Gastroesophageal sphincter (tissue), 4 donors: ENCODE data around the gene TPM4. TPM values are rescaled to one million over a fixed set of nuclear protein-coding genes. Genes with fewer than 3 reads are reported as not detected.

Experiments used
- ATAC-seq: fragments of 150-250 bp; one replicate; pipeline ENCODE4 v1.9.1; 2016; ENCODE audit warnings: mild to moderate bottlenecking, moderate library complexity
- H3K27ac ChIP-seq, 4 donors: fragments of 200-600 bp; sonication (generic) in 3 of 4; 1 replicate in 3 of 4; 2 replicates in 1 of 4; pipeline ENCODE4 v1.5.1; 2016 to 2019
- H3K27me3 ChIP-seq: fragments of 200-600 bp; sonication (generic); one replicate; pipeline ENCODE4 v1.5.1; 2019
- H3K36me3 ChIP-seq, 2 donors: fragments of 200-600 bp; sonication (generic); one replicate each; pipeline ENCODE4 v1.5.1; 2019; ENCODE audit warnings: control low read depth in 1 of 2
- H3K4me1 ChIP-seq, 3 donors: fragments of 200-600 bp; sonication (generic); 1 replicate in 2 of 3; 2 replicates in 1 of 3; pipeline ENCODE4 v1.5.1; 2016 to 2019; ENCODE audit warnings: control low read depth in 2 of 3
- H3K4me3 ChIP-seq, 2 donors: fragments of 200-600 bp; sonication (generic); one replicate each; pipeline ENCODE4 v1.5.1; 2019; ENCODE audit warnings: mild to moderate bottlenecking in 1 of 2, moderate library complexity in 1 of 2
- H3K9me3 ChIP-seq, 3 donors: fragments of 200-600 bp; sonication (generic); one replicate each; pipeline ENCODE4 v1.5.1; 2017 to 2019; ENCODE audit warnings: control low read depth in 2 of 3
- CTCF ChIP-seq, 4 experiments: fragments of 200-600 bp in 2 of 4; fragments of 450-650 bp in 2 of 4; sonication (generic) in 1 of 4; IDR thresholded peaks; one replicate each; pipeline ENCODE4 v1.5.1; 2017 to 2019; ENCODE audit warnings: antibody characterized with exemption in 4 of 4, mild to moderate bottlenecking in 2 of 4, moderate library complexity in 2 of 4
- EP300 ChIP-seq: sonication (generic); formaldehyde crosslinking; IDR thresholded peaks from one replicate; pipeline ENCODE4 v1.6.1; 2017; ENCODE audit warnings: antibody characterized with exemption, mild to moderate bottlenecking
- POLR2A ChIP-seq, 2 donors: fragments of 450-650 bp; IDR thresholded peaks; one replicate each; pipeline ENCODE4 v1.6.1; 2017; ENCODE audit warnings: antibody characterized with exemption in 2 of 2, mild to moderate bottlenecking in 2 of 2, moderate library complexity in 1 of 2
- POLR2AphosphoS5 ChIP-seq: sonication (generic); formaldehyde crosslinking; IDR thresholded peaks from one replicate; pipeline ENCODE4 v1.6.1; 2017; ENCODE audit warnings: antibody characterized with exemption
- whole genome bisulfite sequencing, 2 donors: methylation state at CpG; one replicate each; pipeline ENCODE4 v1.1.5; 2018; ENCODE audit warnings: low coverage in 1 of 2; 5-methylcytosine and 5-hydroxymethylcytosine counted together
- total RNA-seq, 4 donors: library from RNA; depleted of rRNA; stranded (reverse); fragments of >200 nt; gene quantifications; one replicate each; pipeline ENCODE4 v1.1.0, GENCODE V29; 2016

The TPM4 gene
- total RNA-seq, 4 donors from 2014 or later: 351 to 486 (median 404) TPM

DNA sequence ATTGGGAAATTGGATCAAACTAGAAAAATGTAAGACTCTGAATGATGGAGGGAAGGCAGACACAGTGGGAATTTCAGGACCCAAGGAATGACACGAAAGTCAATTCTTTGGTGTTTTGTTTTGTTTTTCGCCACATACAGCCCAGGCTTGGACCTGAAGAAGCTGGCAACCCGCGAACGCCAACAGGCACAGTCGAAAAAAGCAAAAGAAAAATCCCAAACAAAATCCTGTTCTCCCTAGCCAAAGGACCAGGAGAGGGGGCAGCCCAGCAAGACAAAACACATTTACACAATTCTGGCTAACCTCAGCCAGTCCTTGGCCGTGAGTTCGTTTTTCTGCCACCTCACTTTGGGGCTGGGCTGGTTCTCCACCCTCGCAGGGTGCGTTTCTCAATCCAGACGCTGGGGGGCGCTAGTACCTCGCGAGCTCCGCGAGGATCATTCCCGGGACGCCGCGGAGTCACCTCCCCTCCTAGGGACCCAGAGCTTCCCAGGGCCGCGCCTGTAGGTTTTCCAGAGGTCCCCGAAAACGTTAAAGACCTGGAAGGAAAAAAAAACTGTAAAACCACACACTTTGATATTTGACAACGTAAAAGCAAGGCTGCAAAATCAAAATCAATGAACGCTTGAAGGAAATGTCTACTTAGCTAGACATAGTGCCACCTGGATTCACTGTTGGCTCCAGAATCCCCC is 34.9 kb upstream of the TPM4 start:
- Histone ChIP-seq H3K36me3 (no peaks in the 10 kb centered on the region), H3K4me1 (peaks cover 0 to 14% (median 0%) of the 10 kb centered on the region in 3 donors), H3K9me3 (no peaks in the 10 kb centered on the region), H3K27ac (peak overlapping the region in 3 of 4 donors; percentile 60 to 61 (median 61)), H3K4me3 (peak overlapping the region in 1 of 2 donors; percentile 34), H3K27me3 (no peaks in the 10 kb centered on the region)
- WGBS, 2 donors: 13 to 17% methylated on average over 7 to 13 of the region's 26 CpGs
- peak; percentile 90 for ATAC-seq
- peak in 3 of 4 experiments; percentile 97 to 99 (median 99) for TF ChIP-seq CTCF (IDR thresholded peaks at IDR 0.05)
- peak; percentile 34 for TF ChIP-seq POLR2AphosphoS5
- no peak for TF ChIP-seq POLR2A (IDR thresholded peaks at IDR 0.05)

- no peak overlapping the region for H3K4me3 ChIP-seq
- peaks cover 0 to 14% (median 0%) of the 10 kb centered on the region in 3 donors for H3K4me1 ChIP-seq
- no peaks in the 10 kb centered on the region for H3K27me3 ChIP-seq
- no peaks in the 10 kb centered on the region for H3K9me3 ChIP-seq
- no peak for ATAC-seq
- 33 to 52% methylated on average over 4 to 8 of the region's 9 CpGs for whole genome bisulfite sequencing, 2 donors
- no peaks in the 10 kb centered on the region for H3K36me3 ChIP-seq
- TF ChIP-seq EP300: no peak
- no peak for TF ChIP-seq POLR2A (IDR thresholded peaks at IDR 0.05)
- no peak for TF ChIP-seq POLR2AphosphoS5
- TF ChIP-seq CTCF (IDR thresholded peaks at IDR 0.05): no peak
- peak overlapping the region in 1 of 4 donors; percentile 61 for H3K27ac ChIP-seq
Observed at GRCh38 chr19:16041991-16042386, 34.3 kb upstream of the TPM4 start.

DNA sequence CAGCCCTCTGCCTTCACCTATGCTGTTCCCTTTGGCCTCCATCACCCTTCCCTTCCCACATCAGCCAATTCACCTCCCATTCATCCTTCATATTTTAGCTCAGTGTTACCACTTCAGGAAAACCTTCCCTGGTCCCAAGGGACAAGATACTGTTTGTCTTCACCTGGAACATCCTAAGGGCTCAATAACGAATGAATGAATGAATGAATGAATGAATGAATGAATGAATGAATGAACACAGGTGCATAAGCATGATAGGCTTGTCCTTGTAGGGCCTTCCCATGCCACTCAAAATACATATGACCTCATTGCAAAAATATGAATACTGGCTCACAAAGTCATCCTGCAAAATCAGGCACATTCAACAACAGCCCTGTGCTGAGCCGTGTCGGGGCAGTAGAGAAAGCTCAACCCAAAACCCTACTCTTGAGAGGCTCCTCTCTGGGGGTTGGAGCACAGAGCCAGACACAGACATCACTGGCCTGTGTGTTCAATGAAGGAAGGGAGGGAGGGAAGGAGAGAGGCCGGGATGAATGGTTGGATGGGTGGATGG is 33.7 kb upstream of the TPM4 start:
- no peak for ATAC-seq
- peaks cover 0 to 14% (median 0%) of the 10 kb centered on the region in 3 donors for H3K4me1 ChIP-seq
- no peak for TF ChIP-seq POLR2A (IDR thresholded peaks at IDR 0.05)
- no peak overlapping the region for H3K27ac ChIP-seq
- H3K9me3 ChIP-seq: no peaks in the 10 kb centered on the region
- H3K27me3 ChIP-seq: no peaks in the 10 kb centered on the region
- H3K36me3 ChIP-seq: no peaks in the 10 kb centered on the region
- WGBS, 2 donors: 45 to 58% methylated on average over 2 of the region's 4 CpGs
- H3K4me3 ChIP-seq: no peak overlapping the region

DNA sequence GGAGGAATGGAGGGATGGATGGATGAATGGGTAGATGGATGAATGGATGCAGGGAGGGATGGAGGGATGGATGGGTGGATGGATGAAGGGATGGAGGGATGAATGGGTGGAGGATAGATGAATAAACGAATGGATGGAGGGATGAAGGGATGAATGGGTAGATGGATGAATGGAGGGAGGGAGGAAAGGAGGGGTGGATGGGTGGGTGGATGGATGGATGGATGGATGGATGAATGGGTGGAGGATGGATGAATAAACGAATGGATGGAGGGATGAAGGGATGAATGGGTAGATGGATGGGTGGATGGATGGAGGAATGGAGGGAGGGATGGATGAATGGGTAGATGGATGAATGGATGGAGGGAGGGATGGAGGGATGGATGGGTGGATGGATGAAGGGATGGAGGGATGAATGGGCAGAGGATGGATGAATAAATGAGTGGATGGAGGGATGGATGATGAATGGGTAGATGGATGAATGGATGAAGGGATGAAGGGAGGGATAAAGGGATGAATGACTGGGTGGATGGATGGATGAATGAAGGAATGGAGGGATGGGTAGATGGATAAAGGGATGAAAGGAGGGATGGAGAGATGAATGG is 33.0 kb upstream of the TPM4 start:
- Histone ChIP-seq H3K9me3 (no peaks in the 10 kb centered on the region), H3K4me3 (no peak overlapping the region), H3K36me3 (no peaks in the 10 kb centered on the region), H3K4me1 (peaks cover 0 to 14% (median 0%) of the 10 kb centered on the region in 3 donors), H3K27ac (no peak overlapping the region), H3K27me3 (no peaks in the 10 kb centered on the region)
- TF ChIP-seq POLR2A (IDR thresholded peaks at IDR 0.05) (no peak), EP300 (no peak)
- no peak for ATAC-seq
- WGBS, 2 donors: 52 to 54% methylated on average over 2 of the region's 2 CpGs

DNA sequence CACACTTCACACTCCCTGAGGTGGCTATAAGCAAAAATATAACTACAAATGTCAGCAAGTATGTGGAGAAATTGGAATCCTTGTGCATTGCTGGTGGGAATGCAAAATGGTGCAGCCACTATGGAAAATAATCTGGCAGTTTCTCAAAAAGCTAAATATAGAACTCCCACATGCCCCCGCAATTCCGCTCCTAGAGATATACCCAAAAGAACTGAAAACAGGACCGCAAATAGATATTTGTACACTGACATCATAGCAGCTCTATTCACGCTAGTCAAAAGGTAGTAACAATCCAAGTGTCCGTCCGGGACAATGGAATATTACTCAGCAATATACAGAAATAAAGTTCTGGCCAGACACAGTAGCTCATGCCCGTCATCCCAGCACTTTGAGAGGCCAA is 31.5 kb upstream of the TPM4 start:
- ATAC-seq: no peak
- H3K27me3 ChIP-seq: no peaks in the 10 kb centered on the region
- TF ChIP-seq CTCF (IDR thresholded peaks at IDR 0.05) (no peak), POLR2AphosphoS5 (no peak), POLR2A (IDR thresholded peaks at IDR 0.05) (no peak)
- no peak overlapping the region for H3K27ac ChIP-seq
- no peak overlapping the region for H3K4me3 ChIP-seq
- peaks cover 0 to 14% (median 0%) of the 10 kb centered on the region in 3 donors for H3K4me1 ChIP-seq
- H3K9me3 ChIP-seq: no peaks in the 10 kb centered on the region
- 72 to 75% methylated on average over 5 to 7 of the region's 7 CpGs for WGBS, 2 donors
- H3K36me3 ChIP-seq: no peaks in the 10 kb centered on the region
